ENCODE results near the gene FGGY.
"Not testable (repeated sequence)": the region's sequence is repeated elsewhere in the genome, so short reads cannot be mapped to it uniquely, and the experiment has no call there.

Gene FGGY

GRCh38 chr1:59554011-59554663 lies 257.2 kb downstream of the FGGY start:
- H3K9ac ChIP-seq (ENCODE audit: low read length) = no peak overlapping the region
- no peaks in the 10 kb centered on the region for H3K4me1 ChIP-seq (ENCODE audit: control insufficient read depth, insufficient read depth, low read length)
- H3K36me3 ChIP-seq (ENCODE audit: control insufficient read depth, insufficient read depth, low read length) = no peaks in the 10 kb centered on the region
- no peaks in the 10 kb centered on the region for H3K27me3 ChIP-seq (ENCODE audit: control insufficient read depth, insufficient read depth, low read length)
- no peak overlapping the region for H3K4me3 ChIP-seq (ENCODE audit: low read length)
- H3K9me3 ChIP-seq (ENCODE audit: control insufficient read depth, low read length) = no peaks in the 10 kb centered on the region

GRCh38 chr1:59554752-59555151 lies 257.9 kb downstream of the FGGY start:
- H3K4me3 ChIP-seq (ENCODE audit: low read length) = no peak overlapping the region
- no peaks in the 10 kb centered on the region for H3K4me1 ChIP-seq (ENCODE audit: control insufficient read depth, insufficient read depth, low read length)
- no peaks in the 10 kb centered on the region for H3K9me3 ChIP-seq (ENCODE audit: control insufficient read depth, low read length)

GRCh38 chr1:59556398-59556797 lies 259.5 kb downstream of the FGGY start:
- Histone ChIP-seq H3K9me3 (ENCODE audit: control insufficient read depth, low read length) (no peaks in the 10 kb centered on the region), H3K4me3 (ENCODE audit: low read length) (no peak overlapping the region), H3K9ac (ENCODE audit: low read length) (no peak overlapping the region)

More at GRCh38 chr1:59554752-59555151, 257.9 kb downstream of the FGGY start:
- H3K27me3 ChIP-seq (ENCODE audit: control insufficient read depth, insufficient read depth, low read length) = no peaks in the 10 kb centered on the region
- H3K9ac ChIP-seq (ENCODE audit: low read length) = no peak overlapping the region
- H3K36me3 ChIP-seq (ENCODE audit: control insufficient read depth, insufficient read depth, low read length) = no peaks in the 10 kb centered on the region

GRCh38 chr1:59556802-59557548 lies 260.1 kb downstream of the FGGY start:
- Histone ChIP-seq H3K4me3 (ENCODE audit: low read length) (no peak overlapping the region), H3K27me3 (ENCODE audit: control insufficient read depth, insufficient read depth, low read length) (no peaks in the 10 kb centered on the region), H3K4me1 (ENCODE audit: control insufficient read depth, insufficient read depth, low read length) (no peaks in the 10 kb centered on the region), H3K36me3 (ENCODE audit: control insufficient read depth, insufficient read depth, low read length) (no peaks in the 10 kb centered on the region), H3K9ac (ENCODE audit: low read length) (no peak overlapping the region), H3K9me3 (ENCODE audit: control insufficient read depth, low read length) (no peaks in the 10 kb centered on the region)

More at GRCh38 chr1:59556398-59556797, 259.5 kb downstream of the FGGY start:
- no peaks in the 10 kb centered on the region for H3K36me3 ChIP-seq (ENCODE audit: control insufficient read depth, insufficient read depth, low read length)
- no peaks in the 10 kb centered on the region for H3K27me3 ChIP-seq (ENCODE audit: control insufficient read depth, insufficient read depth, low read length)
- no peaks in the 10 kb centered on the region for H3K4me1 ChIP-seq (ENCODE audit: control insufficient read depth, insufficient read depth, low read length)

- Histone ChIP-seq H3K4me3 (ENCODE audit: low read length) (no peak overlapping the region), H3K27me3 (ENCODE audit: control insufficient read depth, insufficient read depth, low read length) (no peaks in the 10 kb centered on the region), H3K9ac (ENCODE audit: low read length) (no peak overlapping the region), H3K4me1 (ENCODE audit: control insufficient read depth, insufficient read depth, low read length) (no peaks in the 10 kb centered on the region), H3K36me3 (ENCODE audit: control insufficient read depth, insufficient read depth, low read length) (no peaks in the 10 kb centered on the region), H3K9me3 (ENCODE audit: control insufficient read depth, low read length) (no peaks in the 10 kb centered on the region)
These were observed 260.6 kb downstream of the FGGY start for GRCh38 chr1:59557549-59557885.

GRCh38 chr1:59558580-59558979 lies 261.7 kb downstream of the FGGY start:
- H3K9ac ChIP-seq (ENCODE audit: low read length); H3K27me3 ChIP-seq (ENCODE audit: control insufficient read depth, insufficient read depth, low read length); H3K36me3 ChIP-seq (ENCODE audit: control insufficient read depth, insufficient read depth, low read length); H3K4me3 ChIP-seq (ENCODE audit: low read length); H3K4me1 ChIP-seq (ENCODE audit: control insufficient read depth, insufficient read depth, low read length); H3K9me3 ChIP-seq (ENCODE audit: control insufficient read depth, low read length): not testable (repeated sequence)

GRCh38 chr1:59560807-59561450 lies 264.0 kb downstream of the FGGY start:
- Histone ChIP-seq H3K36me3 (ENCODE audit: control insufficient read depth, insufficient read depth, low read length) (no peaks in the 10 kb centered on the region), H3K4me1 (ENCODE audit: control insufficient read depth, insufficient read depth, low read length) (no peaks in the 10 kb centered on the region), H3K9ac (ENCODE audit: low read length) (no peak overlapping the region), H3K4me3 (ENCODE audit: low read length) (no peak overlapping the region), H3K27me3 (ENCODE audit: control insufficient read depth, insufficient read depth, low read length) (no peaks in the 10 kb centered on the region), H3K9me3 (ENCODE audit: control insufficient read depth, low read length) (no peaks in the 10 kb centered on the region)

GRCh38 chr1:59561796-59562195 lies 264.9 kb downstream of the FGGY start:
- H3K4me3 ChIP-seq (ENCODE audit: low read length) = no peak overlapping the region
- no peaks in the 10 kb centered on the region for H3K9me3 ChIP-seq (ENCODE audit: control insufficient read depth, low read length)
- H3K4me1 ChIP-seq (ENCODE audit: control insufficient read depth, insufficient read depth, low read length) = no peaks in the 10 kb centered on the region
- no peak overlapping the region for H3K9ac ChIP-seq (ENCODE audit: low read length)
- H3K36me3 ChIP-seq (ENCODE audit: control insufficient read depth, insufficient read depth, low read length) = no peaks in the 10 kb centered on the region
- H3K27me3 ChIP-seq (ENCODE audit: control insufficient read depth, insufficient read depth, low read length) = no peaks in the 10 kb centered on the region

- H3K4me1 ChIP-seq (ENCODE audit: control insufficient read depth, insufficient read depth, low read length) = no peaks in the 10 kb centered on the region
- H3K27me3 ChIP-seq (ENCODE audit: control insufficient read depth, insufficient read depth, low read length) = no peaks in the 10 kb centered on the region
- H3K9ac ChIP-seq (ENCODE audit: low read length) = no peak overlapping the region
- no peaks in the 10 kb centered on the region for H3K9me3 ChIP-seq (ENCODE audit: control insufficient read depth, low read length)
- H3K36me3 ChIP-seq (ENCODE audit: control insufficient read depth, insufficient read depth, low read length) = no peaks in the 10 kb centered on the region
- H3K4me3 ChIP-seq (ENCODE audit: low read length) = no peak overlapping the region
These were observed 267.4 kb downstream of the FGGY start for GRCh38 chr1:59564192-59564891.

GRCh38 chr1:59565611-59566410 lies 268.9 kb downstream of the FGGY start:
- no peaks in the 10 kb centered on the region for H3K9me3 ChIP-seq (ENCODE audit: control insufficient read depth, low read length)
- H3K4me1 ChIP-seq (ENCODE audit: control insufficient read depth, insufficient read depth, low read length) = no peaks in the 10 kb centered on the region
- no peaks in the 10 kb centered on the region for H3K27me3 ChIP-seq (ENCODE audit: control insufficient read depth, insufficient read depth, low read length)
- no peak overlapping the region for H3K4me3 ChIP-seq (ENCODE audit: low read length)
- no peak overlapping the region for H3K9ac ChIP-seq (ENCODE audit: low read length)
- no peaks in the 10 kb centered on the region for H3K36me3 ChIP-seq (ENCODE audit: control insufficient read depth, insufficient read depth, low read length)

- H3K4me3 ChIP-seq (ENCODE audit: low read length) = no peak overlapping the region
- no peaks in the 10 kb centered on the region for H3K4me1 ChIP-seq (ENCODE audit: control insufficient read depth, insufficient read depth, low read length)
- no peaks in the 10 kb centered on the region for H3K27me3 ChIP-seq (ENCODE audit: control insufficient read depth, insufficient read depth, low read length)
- no peak overlapping the region for H3K9ac ChIP-seq (ENCODE audit: low read length)
- H3K36me3 ChIP-seq (ENCODE audit: control insufficient read depth, insufficient read depth, low read length) = no peaks in the 10 kb centered on the region
- H3K9me3 ChIP-seq (ENCODE audit: control insufficient read depth, low read length) = no peaks in the 10 kb centered on the region
These were observed 271.5 kb downstream of the FGGY start for GRCh38 chr1:59568158-59568935.

Measured in mucosa of stomach (tissue), 1 donor.